GM19467 (cell line): ENCODE data around the gene MAB21L4.

Experiments
- ATAC-seq: cut with Tn5 transposase; IDR thresholded peaks from one replicate; pipeline ENCODE4 v1.9.1; 2021; ENCODE audit warnings: mild to moderate bottlenecking, moderate library complexity; ENCODE audit not compliant: unreplicated experiment

The MAB21L4 gene

GRCh38 chr2:240913810-240914644 is 18.1 kb upstream of the MAB21L4 start:
- ATAC-seq, result no peak

- ATAC-seq, result no peak
These were observed 17.2 kb upstream of the MAB21L4 start for GRCh38 chr2:240912878-240913809.

DNA sequence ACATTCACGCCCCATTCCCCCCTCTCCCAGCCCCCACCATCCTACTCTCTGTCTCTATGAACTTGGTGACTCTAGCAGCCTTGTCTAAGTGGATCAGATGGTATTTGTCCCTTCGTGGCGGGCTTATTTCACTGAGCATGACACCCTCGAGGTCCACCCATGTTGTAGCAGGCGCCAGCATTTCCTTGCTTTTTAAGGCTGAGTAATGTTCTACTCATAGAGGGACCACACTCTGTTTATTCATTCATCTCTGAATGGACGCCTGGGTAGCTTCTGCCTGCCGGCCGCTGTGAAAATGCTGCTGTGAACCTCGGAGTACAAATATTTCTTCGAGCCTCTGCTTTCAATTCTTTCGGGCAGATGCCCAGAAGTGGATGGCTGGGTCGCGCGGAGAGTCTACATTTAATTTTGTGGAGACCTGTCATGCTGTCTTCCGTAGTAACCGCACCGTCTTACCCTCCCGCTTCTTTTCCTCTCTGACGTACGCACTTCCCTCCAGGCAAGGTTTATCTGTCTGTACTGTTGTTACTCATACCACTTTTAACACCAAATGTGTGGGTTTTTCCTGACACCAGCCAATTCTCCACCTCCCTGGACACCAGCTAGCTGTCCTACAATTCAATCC is 15.8 kb upstream of the MAB21L4 start:
- no peak for ATAC-seq

- no peak for ATAC-seq
These were observed 13.4 kb upstream of the MAB21L4 start for GRCh38 chr2:240909216-240909974.

GRCh38 chr2:240906911-240907590 is 11.1 kb upstream of the MAB21L4 start:
- ATAC-seq, result no peak

DNA sequence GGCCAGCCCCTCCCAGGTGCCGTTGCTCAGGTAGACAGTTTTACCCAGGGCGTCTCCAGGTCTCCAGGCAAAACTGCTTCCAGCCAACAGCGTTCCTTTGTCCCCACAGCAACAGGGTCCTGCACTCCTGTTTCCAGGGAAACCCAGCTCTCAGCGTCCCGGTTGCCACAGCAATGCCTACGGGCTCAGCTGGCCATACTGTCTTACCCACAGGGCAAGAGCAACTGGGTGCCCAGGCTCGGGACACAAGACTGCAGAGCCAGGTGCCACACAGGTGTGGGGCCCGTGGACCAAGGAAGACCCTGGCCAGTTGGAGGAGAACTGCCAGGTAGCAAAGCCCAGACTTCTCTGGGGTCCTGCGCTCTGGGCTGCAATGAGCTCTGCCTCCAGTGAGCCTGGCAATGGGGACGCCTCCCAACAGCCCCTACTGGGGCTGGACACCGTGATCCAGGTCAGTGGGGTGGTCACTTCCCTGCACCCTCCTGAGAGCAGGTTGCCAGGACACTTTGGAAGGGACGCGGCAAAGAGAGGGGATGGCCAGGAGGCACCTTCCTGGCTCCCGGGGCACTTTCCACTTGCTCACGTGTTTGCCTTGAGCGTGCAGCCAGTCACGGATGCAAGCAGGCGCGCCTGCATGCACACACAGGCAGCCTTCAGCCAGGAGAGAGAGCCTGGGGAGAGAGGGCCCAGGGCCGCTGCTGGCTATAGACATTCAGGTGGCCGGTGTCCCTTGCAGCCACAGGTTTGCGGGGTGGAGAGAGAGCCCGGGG is 10.4 kb upstream of the MAB21L4 start, which contains the start of gene CROCC2:
TSS of gene CROCC2 (plus strand) at position 196 of the 770 bp plus-strand sequence. CDS start at position 374, 178 bp downstream.
- ATAC-seq, result no peak

- no peak for ATAC-seq
These were observed 9.3 kb upstream of the MAB21L4 start for GRCh38 chr2:240905176-240905781.

DNA sequence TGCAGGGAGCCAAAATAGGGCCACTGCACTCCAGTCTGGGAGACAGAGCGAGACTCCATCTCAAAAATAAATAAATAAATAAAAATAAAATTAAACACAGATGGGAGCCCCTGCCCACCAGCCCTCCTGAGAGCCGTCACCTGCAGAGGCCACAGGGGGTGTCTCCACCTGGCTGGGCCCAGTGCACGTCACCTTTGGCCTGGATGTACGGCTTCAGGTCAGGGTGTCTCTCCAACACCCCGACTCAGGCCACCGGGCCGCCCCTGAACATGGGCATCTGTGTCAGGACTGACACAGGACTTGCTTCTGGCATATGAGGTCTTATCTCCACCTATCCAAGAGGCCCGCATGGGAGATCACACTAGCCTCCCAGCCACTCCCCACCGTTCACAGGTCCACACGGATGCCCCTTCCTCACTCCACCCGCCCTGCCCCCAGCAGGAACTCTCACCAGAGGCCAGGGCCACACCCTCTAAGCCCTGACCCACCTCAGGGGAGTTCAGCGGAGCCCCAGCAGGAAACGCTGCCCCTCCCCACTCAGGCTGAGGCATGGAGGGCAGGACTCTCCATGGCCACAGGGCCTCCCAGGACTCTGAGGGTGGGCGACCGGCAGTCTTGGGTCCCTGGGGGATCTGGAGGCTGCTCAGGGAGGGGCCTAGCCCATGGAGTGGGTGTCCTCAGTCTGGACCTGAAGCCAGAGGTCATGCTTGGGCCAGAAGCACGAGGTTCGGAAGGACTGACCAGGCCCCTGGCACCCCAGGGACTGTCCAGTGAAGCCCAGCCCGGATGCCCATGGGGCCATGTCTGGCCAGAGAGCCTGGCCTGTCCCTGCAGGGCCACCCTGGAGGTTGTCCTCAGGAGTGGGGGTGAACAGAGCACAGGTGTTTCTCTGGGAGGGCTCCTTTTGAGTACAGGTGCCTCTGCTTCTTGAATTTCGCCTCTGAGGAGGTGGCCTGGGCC is 8.5 kb upstream of the MAB21L4 start:
- ATAC-seq, result no peak

- ATAC-seq, result no peak
These were observed 7.5 kb upstream of the MAB21L4 start for GRCh38 chr2:240903191-240904060.

- ATAC-seq, result no peak
These were observed 6.7 kb upstream of the MAB21L4 start for GRCh38 chr2:240902615-240903041.

DNA sequence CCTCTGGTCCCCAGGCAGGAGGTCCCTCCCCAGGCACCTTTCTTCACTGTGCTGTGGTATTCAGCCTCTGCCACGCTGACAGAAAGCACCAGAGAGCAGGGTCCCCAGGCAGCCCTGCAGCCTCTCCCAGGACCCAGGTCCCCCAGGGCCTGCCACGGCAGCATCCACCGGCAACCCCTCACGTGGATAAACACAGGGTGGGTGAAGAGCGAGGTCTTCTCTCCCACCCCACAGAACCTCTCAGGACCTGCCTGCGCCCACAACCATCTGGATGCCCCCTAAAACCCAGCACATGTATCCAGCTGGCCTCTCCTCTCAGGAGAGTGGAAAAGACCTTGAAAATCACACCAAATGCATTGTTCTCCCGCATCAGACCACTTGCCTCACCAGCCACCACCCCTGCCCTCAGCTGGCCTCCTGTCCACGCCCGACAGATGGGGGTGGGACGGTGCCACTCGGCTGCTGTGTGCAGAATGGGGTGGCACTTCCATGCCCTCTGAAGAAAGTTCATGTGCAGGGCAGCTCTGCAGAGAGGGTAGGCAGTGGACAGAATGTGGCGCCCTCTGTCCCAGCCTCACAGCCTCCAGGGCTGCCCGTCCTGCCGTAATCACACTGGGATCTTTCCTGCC is 6.1 kb upstream of the MAB21L4 start:
- no peak for ATAC-seq

DNA sequence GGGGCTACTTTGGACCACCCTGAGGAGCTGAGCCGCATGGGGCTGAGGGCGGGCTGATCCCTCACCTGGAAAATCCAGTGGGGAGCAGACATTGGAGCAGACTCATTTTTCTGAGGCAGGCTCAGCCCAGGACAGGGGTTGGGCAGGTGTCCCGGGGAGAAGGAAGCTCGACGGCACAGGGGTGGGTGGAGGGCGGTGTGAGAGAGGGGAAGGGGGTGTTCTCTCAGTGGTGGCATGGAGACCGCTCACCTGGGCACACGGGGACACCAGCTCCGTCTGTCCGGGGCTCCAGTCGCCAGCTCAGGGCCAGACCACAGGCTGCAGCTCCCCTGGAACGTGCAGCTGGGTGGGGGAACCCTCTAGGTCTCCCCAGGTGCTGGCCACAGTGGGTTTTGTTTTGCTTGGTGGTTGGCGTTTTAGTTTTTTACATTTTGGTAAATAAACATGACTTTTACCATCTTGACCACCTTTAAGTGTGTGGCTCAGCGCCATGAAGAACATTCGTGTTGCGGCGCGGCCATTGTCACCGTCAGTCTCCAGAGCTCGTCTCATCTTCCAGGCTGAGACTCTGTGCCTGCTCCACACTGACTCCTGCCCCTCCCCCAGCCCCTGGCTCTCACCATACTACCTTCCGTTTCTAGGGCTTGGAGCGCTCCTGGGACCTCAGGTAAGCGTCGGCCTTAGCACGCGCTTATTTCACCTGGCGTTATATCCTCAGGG is 4.3 kb upstream of the MAB21L4 start:
- no peak for ATAC-seq

DNA sequence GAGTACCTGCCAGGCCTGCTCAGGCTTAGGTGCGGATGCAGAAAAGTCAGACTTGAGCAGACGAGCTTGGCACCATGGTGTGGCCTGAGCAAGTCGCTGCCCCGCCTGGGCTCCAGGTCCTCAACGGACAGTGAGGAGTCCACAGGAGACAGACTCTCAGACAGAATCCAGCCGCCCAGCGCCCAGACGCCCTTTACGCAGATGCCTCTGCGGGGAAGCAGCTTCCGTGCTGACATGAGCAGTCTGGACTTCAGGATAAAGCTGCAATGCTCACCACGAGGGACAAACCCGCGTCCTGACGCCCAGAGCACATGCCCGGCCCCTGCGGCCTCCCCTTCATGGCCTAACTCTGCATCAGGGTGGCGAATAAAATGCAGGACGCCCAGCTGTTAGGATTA is 3.5 kb upstream of the MAB21L4 start:
- ATAC-seq, result no peak

GRCh38 chr2:240898731-240899467 is 2.9 kb upstream of the MAB21L4 start:
- no peak for ATAC-seq
